ENCODE measurements around the gene NRXN3. TPM values are rescaled to one million over a fixed set of nuclear protein-coding genes. Genes with fewer than 3 reads are reported as not detected.

The NRXN3 gene
- polyA plus RNA-seq, 1 donor (not counting 4 experiments of a cell fraction or from before 2014, with no cell fraction given) = 0.89 TPM

DNA sequence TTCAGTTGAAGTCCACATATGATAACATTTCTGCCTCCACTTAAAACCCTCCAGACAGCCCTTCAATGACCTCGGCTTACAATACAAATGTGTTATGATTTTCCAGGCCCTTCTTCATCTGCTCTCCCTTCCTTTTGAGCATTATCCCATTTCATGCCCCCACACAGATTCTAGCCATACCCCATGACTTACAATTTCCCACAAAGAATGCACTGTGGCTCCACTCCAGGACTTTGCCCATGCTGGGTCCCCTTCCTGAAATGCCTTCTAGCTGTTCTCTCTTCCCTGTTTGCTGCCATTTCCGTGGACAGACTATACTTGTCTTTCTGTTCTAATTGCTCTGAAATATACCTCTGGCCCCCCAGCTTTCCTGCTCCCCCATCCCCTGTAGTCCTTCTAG, 1078.0 kb downstream of the NRXN3 start:
- FAIRE-seq = no peak
- no peak overlapping the region for H3K4me2 ChIP-seq (ENCODE audit: control insufficient read depth, extremely low read depth, insufficient read depth, low read depth, low read length)
- H3K4me3 ChIP-seq (ENCODE audit: control insufficient read depth in 2 of 3, extremely low read depth in 1 of 3, insufficient read depth in 2 of 3, low read depth in 1 of 3, low read length in 3 of 3) = no peak overlapping the region
- no peaks in the 10 kb centered on the region for H3K79me2 ChIP-seq (ENCODE audit: control insufficient read depth, insufficient read depth, low read length)
- no peaks in the 10 kb centered on the region for H3K27me3 ChIP-seq (ENCODE audit: control insufficient read depth, extremely low read depth, insufficient read depth, low read length)
- dilution Hi-C loops (cut with MboI; ENCODE audit: extremely low pct_ligation_motif_present, low sequenced_read_pairs) = no loop called here
- H3K9me1 ChIP-seq (ENCODE audit: control insufficient read depth, extremely low read depth, insufficient read depth, low read length) = no peaks in the 10 kb centered on the region
- no peak overlapping the region for H3K9ac ChIP-seq (ENCODE audit: control insufficient read depth, extremely low read depth, insufficient read depth, low read length)
- H3K4me1 ChIP-seq (ENCODE audit: control insufficient read depth, extremely low read depth, insufficient read depth, low read length) = no peaks in the 10 kb centered on the region
- H3K9me3 ChIP-seq (ENCODE audit: control insufficient read depth, low read depth, low read length) = no peaks in the 10 kb centered on the region
- no peak overlapping the region for H2AFZ ChIP-seq (ENCODE audit: control insufficient read depth, low read length)
- H3K36me3 ChIP-seq (ENCODE audit: control insufficient read depth in 2 of 2, extremely low read depth in 1 of 2, insufficient read depth in 2 of 2, low read length in 2 of 2) = no peaks in the 10 kb centered on the region
- no peaks in the 10 kb centered on the region for H4K20me1 ChIP-seq (ENCODE audit: control insufficient read depth, extremely low read depth, insufficient read depth, low read length)
- no peak for DNase-seq (ENCODE audit: low read depth, low spot score)
- TF ChIP-seq, protein P1, sequence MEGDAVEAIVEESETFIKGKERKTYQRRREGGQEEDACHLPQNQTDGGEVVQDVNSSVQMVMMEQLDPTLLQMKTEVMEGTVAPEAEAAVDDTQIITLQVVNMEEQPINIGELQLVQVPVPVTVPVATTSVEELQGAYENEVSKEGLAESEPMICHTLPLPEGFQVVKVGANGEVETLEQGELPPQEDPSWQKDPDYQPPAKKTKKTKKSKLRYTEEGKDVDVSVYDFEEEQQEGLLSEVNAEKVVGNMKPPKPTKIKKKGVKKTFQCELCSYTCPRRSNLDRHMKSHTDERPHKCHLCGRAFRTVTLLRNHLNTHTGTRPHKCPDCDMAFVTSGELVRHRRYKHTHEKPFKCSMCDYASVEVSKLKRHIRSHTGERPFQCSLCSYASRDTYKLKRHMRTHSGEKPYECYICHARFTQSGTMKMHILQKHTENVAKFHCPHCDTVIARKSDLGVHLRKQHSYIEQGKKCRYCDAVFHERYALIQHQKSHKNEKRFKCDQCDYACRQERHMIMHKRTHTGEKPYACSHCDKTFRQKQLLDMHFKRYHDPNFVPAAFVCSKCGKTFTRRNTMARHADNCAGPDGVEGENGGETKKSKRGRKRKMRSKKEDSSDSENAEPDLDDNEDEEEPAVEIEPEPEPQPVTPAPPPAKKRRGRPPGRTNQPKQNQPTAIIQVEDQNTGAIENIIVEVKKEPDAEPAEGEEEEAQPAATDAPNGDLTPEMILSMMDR (optimal IDR thresholded peaks at IDR 0.05 in 1 of 3, IDR thresholded peaks at IDR 0.05 in 1 of 3, conservative IDR thresholded peaks at IDR 0.05 in 1 of 3; ENCODE audit: extremely low read depth in 1 of 3, insufficient read depth in 2 of 3, low read length in 3 of 3) = no peak
- no peak for TF ChIP-seq EZH2 (IDR thresholded peaks at IDR 0.05; ENCODE audit: low read length)
- no peak overlapping the region for H3K27ac ChIP-seq (ENCODE audit: control insufficient read depth, insufficient read depth, low read length)

DNA sequence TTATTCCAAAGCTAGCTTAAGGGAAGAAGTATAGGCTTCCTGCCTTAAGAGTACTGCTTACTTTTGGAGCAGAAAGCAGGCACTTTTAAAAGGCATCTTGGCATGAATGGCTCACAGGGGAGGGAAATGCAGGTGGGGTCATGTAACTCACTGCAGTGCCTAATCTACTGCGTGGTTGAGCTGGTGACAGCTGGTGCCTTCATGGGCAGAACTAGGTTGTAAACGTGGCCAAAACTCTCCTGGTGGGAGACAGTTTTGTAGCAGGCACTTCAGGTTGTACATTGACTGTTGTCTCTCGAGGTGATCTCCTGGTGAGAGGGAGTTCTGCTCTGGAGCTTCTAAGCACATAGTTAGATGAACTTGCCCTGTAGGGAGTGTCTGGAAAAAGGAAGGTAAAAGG, 1078.6 kb downstream of the NRXN3 start:
- Histone ChIP-seq H3K9me3 (ENCODE audit: control insufficient read depth, low read depth, low read length) (no peaks in the 10 kb centered on the region), H3K4me1 (ENCODE audit: control insufficient read depth, extremely low read depth, insufficient read depth, low read length) (no peaks in the 10 kb centered on the region), H4K20me1 (ENCODE audit: control insufficient read depth, extremely low read depth, insufficient read depth, low read length) (no peaks in the 10 kb centered on the region), H3K9ac (ENCODE audit: control insufficient read depth, extremely low read depth, insufficient read depth, low read length) (no peak overlapping the region), H3K4me2 (ENCODE audit: control insufficient read depth, extremely low read depth, insufficient read depth, low read depth, low read length) (no peak overlapping the region), H2AFZ (ENCODE audit: control insufficient read depth, low read length) (no peak overlapping the region), H3K79me2 (ENCODE audit: control insufficient read depth, insufficient read depth, low read length) (no peaks in the 10 kb centered on the region), H3K4me3 (ENCODE audit: control insufficient read depth in 2 of 3, extremely low read depth in 1 of 3, insufficient read depth in 2 of 3, low read depth in 1 of 3, low read length in 3 of 3) (no peak overlapping the region), H3K36me3 (ENCODE audit: control insufficient read depth in 2 of 2, extremely low read depth in 1 of 2, insufficient read depth in 2 of 2, low read length in 2 of 2) (no peaks in the 10 kb centered on the region), H3K9me1 (ENCODE audit: control insufficient read depth, extremely low read depth, insufficient read depth, low read length) (no peaks in the 10 kb centered on the region), H3K27ac (ENCODE audit: control insufficient read depth, insufficient read depth, low read length) (no peak overlapping the region), H3K27me3 (ENCODE audit: control insufficient read depth, extremely low read depth, insufficient read depth, low read length) (no peaks in the 10 kb centered on the region)
- dilution Hi-C loops (cut with MboI; ENCODE audit: extremely low pct_ligation_motif_present, low sequenced_read_pairs) = no loop called here
- DNase-seq (ENCODE audit: low read depth, low spot score) = no peak
- TF ChIP-seq, protein P1 (optimal IDR thresholded peaks at IDR 0.05 in 1 of 3, IDR thresholded peaks at IDR 0.05 in 1 of 3, conservative IDR thresholded peaks at IDR 0.05 in 1 of 3; ENCODE audit: extremely low read depth in 1 of 3, insufficient read depth in 2 of 3, low read length in 3 of 3) = no peak
- TF ChIP-seq EZH2 (IDR thresholded peaks at IDR 0.05; ENCODE audit: low read length) = no peak
- FAIRE-seq = no peak
